Upper lobe of right lung (tissue), 1 donor: ENCODE data around the gene PURA. TPM values are rescaled to one million over a fixed set of nuclear protein-coding genes. Genes with fewer than 3 reads are reported as not detected.

Experiments
- ATAC-seq: fragments of 200-7000 bp; cut with Tn5 transposase; one replicate; pipeline ENCODE4 v1.9.1; 2020; ENCODE audit warnings: mild to moderate bottlenecking, moderate library complexity
- DNase-seq: peaks from one replicate; pipeline ENCODE4 v3.0.0-alpha.2; 2020
- H3K27ac ChIP-seq: fragments of 200-600 bp; one replicate; pipeline ENCODE4 v1.8.0; 2022
- H3K27me3 ChIP-seq: fragments of 200-600 bp; one replicate; pipeline ENCODE4 v1.8.0; 2022; ENCODE audit warnings: mild to moderate bottlenecking
- H3K36me3 ChIP-seq: fragments of 200-600 bp; one replicate; pipeline ENCODE4 v1.8.0; 2022
- H3K4me1 ChIP-seq: fragments of 200-600 bp; one replicate; pipeline ENCODE4 v1.8.0; 2022
- H3K4me3 ChIP-seq: fragments of 200-600 bp; one replicate; pipeline ENCODE4 v1.8.0; 2022; ENCODE audit warnings: mild to moderate bottlenecking
- H3K9me3 ChIP-seq: fragments of 200-600 bp; one replicate; pipeline ENCODE4 v1.8.0; 2022
- CTCF ChIP-seq: fragments of 200-600 bp; IDR thresholded peaks from one replicate; pipeline ENCODE4 v1.8.0; 2022; ENCODE audit warnings: antibody characterized with exemption
- intact Hi-C: fragments of 100-400 bp; cut with DNase I; formaldehyde crosslinking; loops from one replicate; pipeline ENCODE4 v1.11.0; 2022
- total RNA-seq: library from RNA; stranded (reverse); fragmentation: NEBNext Ultra II Directional; extraction: Animal tissue kit (Norgen Biotek cat#: 25700); gene quantifications from one replicate; pipeline ENCODE4 v1.2.1, GENCODE V29; 2021
- donor health status: DM: no; HTN: yes; CAD: no; lungs with severe emphysema.

Gene PURA
- total RNA-seq, 1 donor from 2014 or later = 31.5 TPM

GRCh38 chr5:140165923-140166270, 52.0 kb downstream of the PURA start:
- ATAC-seq (no peak), DNase-seq (no peak)
- no peaks in the 10 kb centered on the region for H3K27me3 ChIP-seq
- TF ChIP-seq CTCF = no peak
- peak overlapping the region; percentile 69 for H3K27ac ChIP-seq
- no peaks in the 10 kb centered on the region for H3K9me3 ChIP-seq
- no peaks in the 10 kb centered on the region for H3K36me3 ChIP-seq
- intact Hi-C loops = no loop called here
- H3K4me3 ChIP-seq = no peak overlapping the region
- H3K4me1 ChIP-seq = peaks cover 13% of the 10 kb centered on the region

GRCh38 chr5:140166911-140167310, 53.0 kb downstream of the PURA start:
- Histone ChIP-seq H3K9me3 (no peaks in the 10 kb centered on the region), H3K4me3 (no peak overlapping the region), H3K27me3 (no peaks in the 10 kb centered on the region), H3K36me3 (no peaks in the 10 kb centered on the region), H3K27ac (no peak overlapping the region), H3K4me1 (peaks cover 12% of the 10 kb centered on the region)
- no peak for ATAC-seq
- intact Hi-C loops = no loop called here
- TF ChIP-seq CTCF = no peak
- no peak for DNase-seq

- Histone ChIP-seq H3K27ac (no peak overlapping the region), H3K9me3 (no peaks in the 10 kb centered on the region), H3K36me3 (no peaks in the 10 kb centered on the region), H3K4me3 (no peak overlapping the region), H3K27me3 (no peaks in the 10 kb centered on the region), H3K4me1 (peaks cover 9% of the 10 kb centered on the region)
- ATAC-seq (no peak), DNase-seq (no peak)
- no peak for TF ChIP-seq CTCF
- intact Hi-C loops = no loop called here
These were observed 54.5 kb downstream of the PURA start for GRCh38 chr5:140168371-140168770.

GRCh38 chr5:140169410-140169809, 55.5 kb downstream of the PURA start:
- ATAC-seq (no peak), DNase-seq (no peak)
- Histone ChIP-seq H3K27me3 (no peaks in the 10 kb centered on the region), H3K9me3 (no peaks in the 10 kb centered on the region), H3K4me3 (no peak overlapping the region), H3K27ac (no peak overlapping the region), H3K4me1 (peaks cover 9% of the 10 kb centered on the region), H3K36me3 (no peaks in the 10 kb centered on the region)
- TF ChIP-seq CTCF = peak; percentile 10
- intact Hi-C loops = no loop called here

- Histone ChIP-seq H3K4me3 (no peak overlapping the region), H3K27ac (no peak overlapping the region), H3K27me3 (no peaks in the 10 kb centered on the region), H3K9me3 (no peaks in the 10 kb centered on the region), H3K4me1 (peaks cover 19% of the 10 kb centered on the region), H3K36me3 (no peaks in the 10 kb centered on the region)
- DNase-seq (no peak), ATAC-seq (no peak)
- no peak for TF ChIP-seq CTCF
- intact Hi-C loops = no loop called here
These were observed 58.6 kb downstream of the PURA start for GRCh38 chr5:140172483-140172882.

GRCh38 chr5:140174014-140174413, 60.1 kb downstream of the PURA start:
- no peaks in the 10 kb centered on the region for H3K36me3 ChIP-seq
- peak overlapping the region; percentile 99 for H3K27ac ChIP-seq
- no peak overlapping the region for H3K4me3 ChIP-seq
- no peak for DNase-seq
- H3K27me3 ChIP-seq = no peaks in the 10 kb centered on the region
- H3K4me1 ChIP-seq = peaks cover 32% of the 10 kb centered on the region
- TF ChIP-seq CTCF = no peak
- intact Hi-C loops = no loop called here
- no peak for ATAC-seq
- no peaks in the 10 kb centered on the region for H3K9me3 ChIP-seq
